Activated naive CD4-positive, alpha-beta T cell (primary cell): ENCODE measurements around the gene NSUN7.

ENCODE experiments used
- DNase-seq, 4 experiments: peaks; one replicate each; lab custom pipeline; 2025; lab: John Stamatoyannopoulos, UW

The NSUN7 gene

GRCh38 chr4:40734497-40734896 is 15.3 kb upstream of the NSUN7 start:
- DNase-seq, result no peak

DNA sequence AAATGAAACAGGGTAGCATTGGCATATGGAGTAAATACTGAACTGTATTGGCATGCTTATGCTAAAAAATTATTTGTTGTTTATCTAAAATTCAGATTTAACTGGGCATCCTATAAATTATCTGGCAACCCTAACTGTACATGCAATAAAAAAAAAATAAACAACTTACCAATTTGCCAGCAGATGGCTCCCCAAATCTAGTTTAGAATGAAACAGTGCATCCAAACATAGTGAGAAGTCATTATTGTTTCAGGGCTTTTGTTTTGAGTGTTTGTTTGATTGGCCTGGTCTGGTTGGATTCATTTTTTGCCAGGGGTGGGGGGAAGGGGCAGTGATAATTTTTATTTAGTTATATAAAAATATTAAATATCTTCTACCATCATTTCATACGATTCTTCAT is 12.8 kb upstream of the NSUN7 start:
- DNase-seq, result no peak

- DNase-seq, result no peak
Measured at GRCh38 chr4:40737879-40738278, 11.9 kb upstream of the NSUN7 start.

DNA sequence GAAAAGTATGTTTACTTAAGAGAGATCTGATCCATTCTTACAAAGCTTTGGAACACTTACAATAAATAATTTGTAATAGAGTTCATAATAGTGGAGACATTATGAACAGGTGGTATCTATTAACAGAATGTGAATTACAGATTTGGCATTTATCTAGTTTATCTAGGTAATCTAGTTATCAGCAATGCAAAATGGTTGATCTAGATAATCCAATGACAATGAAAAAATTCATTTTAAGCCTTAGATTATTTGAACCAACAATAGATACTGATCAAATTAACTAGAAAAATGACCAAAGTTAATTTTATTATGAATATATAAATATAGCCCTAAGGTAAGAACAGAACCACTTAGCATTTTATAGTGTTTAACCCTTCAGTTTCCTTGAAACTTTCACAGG is 10.4 kb upstream of the NSUN7 start:
- DNase-seq, result no peak

DNA sequence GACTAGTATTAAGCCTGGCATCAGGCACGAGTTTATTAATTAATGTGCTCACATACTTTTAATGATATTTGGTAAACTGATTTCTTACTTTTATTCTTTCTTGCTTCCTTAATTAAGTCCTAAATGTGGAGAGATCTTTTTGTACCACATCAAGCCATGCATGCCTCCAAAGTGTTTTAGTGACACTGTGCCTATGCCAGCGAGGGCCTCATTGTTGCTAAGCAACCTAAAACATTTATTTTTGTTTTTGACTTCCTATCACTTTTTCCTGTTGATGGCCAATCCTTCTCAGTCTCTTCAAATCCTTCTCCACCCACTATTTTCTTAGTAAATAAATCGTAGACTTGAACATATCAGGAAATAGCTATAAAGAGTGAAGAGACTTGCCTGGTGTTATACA is 5.5 kb upstream of the NSUN7 start:
- no peak for DNase-seq

GRCh38 chr4:40745285-40745984 is 4.3 kb upstream of the NSUN7 start:
- no peak for DNase-seq

DNA sequence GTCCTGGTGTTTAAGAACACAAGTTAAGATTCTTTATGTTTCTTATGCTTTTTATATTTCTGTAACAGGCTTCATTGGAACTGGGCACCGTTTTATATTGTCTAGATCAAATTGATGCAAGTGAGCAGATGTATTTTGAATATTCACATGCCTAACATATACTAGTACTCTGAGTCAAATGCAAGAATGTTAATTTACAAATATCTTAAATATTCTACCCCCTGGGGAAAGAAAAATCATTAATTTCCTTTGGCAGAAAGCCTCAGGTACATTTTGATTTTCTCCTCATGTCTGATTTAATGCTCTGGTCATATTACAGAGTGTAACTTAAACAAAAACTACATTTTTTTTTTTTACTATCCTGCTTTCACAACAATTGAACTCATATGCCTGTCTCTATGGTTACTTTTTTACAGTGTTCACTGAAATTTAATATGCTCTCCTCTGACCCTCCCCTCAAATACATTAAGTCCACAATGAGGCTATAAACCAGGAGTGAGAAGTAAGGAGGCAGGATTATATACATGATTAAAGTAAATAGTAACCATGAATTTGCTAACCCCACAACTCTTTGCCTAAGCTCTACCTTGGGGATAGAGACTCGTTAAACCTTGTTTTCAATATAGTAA is 2.4 kb upstream of the NSUN7 start:
- DNase-seq, result no peak

DNA sequence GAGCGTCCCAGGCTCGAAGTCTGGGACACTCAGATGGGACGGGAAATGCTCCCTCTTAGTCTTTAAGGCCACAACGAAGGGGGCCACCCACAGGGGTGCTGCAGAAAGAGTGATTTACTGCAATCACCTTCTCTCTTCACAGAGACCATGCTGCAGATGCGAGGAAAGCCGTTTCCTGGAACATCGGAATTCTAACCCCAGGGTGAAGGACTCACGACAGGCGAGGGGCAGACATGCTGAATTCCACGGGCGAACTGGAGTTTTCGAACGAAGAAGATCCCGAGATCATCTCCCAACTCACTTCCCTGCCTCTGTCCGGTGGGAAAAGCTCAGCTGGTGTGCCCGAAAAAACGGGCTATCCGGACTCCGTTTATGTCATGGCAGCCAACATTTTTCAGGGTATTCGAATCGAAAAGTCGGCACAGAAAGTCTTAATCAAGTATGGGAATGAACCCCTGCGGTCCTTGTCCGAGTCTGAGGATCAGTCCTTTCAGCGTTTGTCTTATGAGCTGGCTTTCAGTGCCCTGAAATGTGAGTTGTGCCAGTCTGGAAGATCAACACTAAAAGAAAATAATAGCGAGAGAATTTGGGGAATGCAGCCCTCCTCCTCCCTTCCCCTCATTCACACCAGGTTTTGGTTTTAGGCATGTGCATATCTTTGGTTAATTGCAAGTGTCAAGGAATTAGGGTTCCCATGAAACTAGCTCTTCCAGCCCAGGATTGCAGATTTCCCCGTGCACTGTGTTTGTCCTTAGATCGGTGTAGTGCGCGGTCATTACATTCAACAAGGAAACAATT is 905 bp downstream of the NSUN7 start:
- DNase-seq, result no peak

DNA sequence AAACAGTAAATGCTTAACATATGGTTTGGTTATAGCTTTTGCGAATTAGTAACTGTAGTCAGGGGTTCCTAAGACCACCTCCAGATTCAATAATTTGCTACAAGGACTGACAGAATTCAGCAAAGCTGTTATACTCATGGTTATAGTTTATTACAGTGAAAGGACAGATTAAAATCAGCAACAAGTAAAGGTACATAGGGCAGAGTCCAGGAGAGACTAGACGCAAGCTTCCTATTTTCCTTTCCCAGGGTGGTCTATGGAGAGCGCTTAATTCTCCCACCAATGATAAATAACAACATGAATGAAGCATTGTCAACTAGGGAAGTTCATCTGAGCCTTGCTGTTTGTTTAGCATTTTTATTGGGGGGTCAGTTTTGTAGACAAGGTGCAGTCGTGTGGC is 5.9 kb downstream of the NSUN7 start:
- no peak for DNase-seq

DNA sequence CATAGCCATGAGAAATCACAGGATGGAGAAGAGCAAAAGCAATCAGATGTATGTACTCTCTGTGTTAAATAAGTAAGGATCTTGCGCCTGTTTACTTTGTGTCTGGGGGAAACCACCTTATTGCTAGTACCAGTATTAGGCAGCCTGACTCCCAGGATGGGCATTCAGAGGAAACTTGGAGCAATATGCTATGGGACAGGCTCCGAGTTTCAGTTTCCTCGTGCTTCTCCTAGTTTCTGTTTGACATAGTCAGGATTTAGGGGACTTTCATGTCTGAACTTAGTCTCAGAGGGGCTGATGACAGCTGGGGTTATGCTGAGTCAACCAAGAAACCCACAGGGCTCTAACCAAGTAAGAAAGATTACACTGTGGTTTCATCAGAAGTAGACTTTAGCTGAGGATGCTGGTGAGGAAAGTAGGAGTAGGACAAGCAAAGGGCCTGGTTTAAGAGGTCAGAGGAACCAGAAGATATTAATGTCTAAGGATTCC is 13.5 kb downstream of the NSUN7 start:
- DNase-seq, result no peak

DNA sequence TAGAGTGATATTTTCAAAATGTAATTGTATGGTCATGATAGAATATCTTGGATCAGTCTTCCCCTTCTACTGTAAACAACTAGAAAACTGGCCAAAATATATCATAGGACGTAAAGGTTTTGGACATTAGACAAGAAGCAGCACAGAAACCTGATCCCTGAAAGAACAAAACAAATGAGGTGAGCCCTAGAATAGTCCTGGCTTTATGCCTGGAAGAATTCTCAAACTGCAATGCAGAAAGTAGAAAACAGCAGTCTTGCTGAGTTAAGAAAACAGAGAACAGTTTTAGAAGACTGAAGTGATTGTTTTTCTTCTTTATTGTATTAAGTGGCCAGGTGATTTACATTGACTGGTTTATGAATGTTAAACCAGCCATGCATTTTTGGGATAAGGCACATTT is 19.5 kb downstream of the NSUN7 start:
- no peak for DNase-seq

DNA sequence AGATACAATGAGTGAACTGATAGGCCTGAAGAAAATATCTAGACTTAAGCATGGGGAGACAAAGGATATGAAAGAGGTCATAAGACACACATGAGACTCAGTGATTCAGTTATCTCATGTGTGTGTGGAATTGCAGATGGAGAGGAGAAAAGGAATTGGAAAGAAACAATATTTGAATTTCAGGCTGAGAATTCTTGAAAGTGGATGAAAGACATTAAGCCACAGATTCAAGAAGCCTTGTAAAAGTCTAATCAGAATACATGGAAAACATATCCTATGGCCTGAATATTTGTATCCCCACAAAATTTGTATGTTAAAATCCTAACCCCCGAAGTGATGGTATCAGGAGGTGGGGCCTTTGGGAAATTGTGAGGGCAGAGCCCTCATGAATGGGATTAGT is 28.3 kb downstream of the NSUN7 start:
- DNase-seq, result no peak

GRCh38 chr4:40782876-40783275 is 33.1 kb downstream of the NSUN7 start:
- no peak for DNase-seq

GRCh38 chr4:40785727-40786126 is 36.0 kb downstream of the NSUN7 start:
- no peak for DNase-seq

DNA sequence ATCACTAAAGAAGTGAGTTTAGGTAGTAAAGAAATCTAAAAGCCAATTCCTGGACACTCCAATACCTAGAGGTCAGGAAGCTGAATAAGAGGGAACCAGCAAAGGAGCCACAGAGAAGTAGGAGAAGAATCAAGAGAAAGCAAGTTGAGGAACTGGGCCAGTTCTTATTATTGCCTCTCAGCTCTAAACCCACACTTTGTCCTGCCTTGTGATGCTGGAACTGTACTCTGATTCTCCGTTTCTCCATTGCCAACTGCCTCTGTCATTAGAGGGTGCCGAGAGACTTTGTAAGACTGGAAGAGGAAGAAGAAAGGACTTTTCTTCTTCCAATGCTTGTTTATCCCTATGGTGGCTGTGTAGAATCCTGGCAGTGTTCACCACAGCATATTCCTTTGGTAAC is 38.6 kb downstream of the NSUN7 start:
- no peak for DNase-seq

GRCh38 chr4:40789031-40789430 is 39.3 kb downstream of the NSUN7 start:
- no peak for DNase-seq

DNA sequence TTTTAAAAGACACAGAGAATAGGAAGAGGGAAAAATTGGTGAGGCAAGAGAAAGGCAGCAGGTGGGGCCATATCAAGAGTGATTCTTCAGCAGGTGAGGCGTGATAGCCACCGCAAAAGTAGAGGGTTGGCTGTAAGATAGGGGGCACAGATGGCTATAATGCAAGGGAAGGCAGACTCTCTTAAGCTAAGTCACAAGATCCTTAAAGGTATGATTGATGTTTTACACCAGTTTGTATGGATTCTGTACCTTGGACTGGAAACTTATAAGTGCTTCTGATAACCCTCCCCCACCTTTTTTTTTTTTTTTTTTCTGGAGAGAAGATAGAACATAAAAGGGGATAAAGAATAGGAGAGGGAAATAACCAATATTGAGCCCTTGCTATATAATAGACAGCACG is 40.0 kb downstream of the NSUN7 start:
- no peak for DNase-seq

GRCh38 chr4:40800064-40800463 is 50.3 kb downstream of the NSUN7 start:
- no peak for DNase-seq

- DNase-seq, result no peak
Measured at GRCh38 chr4:40804598-40804997, 54.8 kb downstream of the NSUN7 start.

DNA sequence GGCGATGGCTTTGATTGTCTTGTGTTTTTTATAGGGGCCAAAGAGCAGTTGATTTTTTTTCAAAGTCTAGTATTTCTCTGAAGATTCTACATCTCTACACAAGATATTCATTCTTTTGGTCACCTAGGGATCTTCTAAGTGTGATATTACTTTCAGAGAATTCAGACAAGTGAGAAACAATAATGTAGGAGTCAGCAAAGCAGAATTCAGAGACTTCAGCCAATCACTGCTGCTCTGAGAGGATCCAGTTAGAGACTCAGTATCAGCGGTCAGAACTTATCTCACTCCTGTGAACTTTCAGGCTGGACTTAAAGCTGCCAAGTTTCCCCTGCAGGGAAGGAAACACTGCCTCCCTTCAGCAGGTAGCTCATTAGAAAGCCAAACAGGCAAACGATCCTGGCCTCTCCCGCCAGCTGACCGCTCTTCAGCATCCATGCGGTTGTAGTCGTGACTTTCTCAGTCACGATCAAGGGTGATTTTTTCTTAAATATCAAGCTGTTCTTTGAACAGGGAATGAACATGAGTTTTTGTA is 59.2 kb downstream of the NSUN7 start:
- no peak for DNase-seq

DNA sequence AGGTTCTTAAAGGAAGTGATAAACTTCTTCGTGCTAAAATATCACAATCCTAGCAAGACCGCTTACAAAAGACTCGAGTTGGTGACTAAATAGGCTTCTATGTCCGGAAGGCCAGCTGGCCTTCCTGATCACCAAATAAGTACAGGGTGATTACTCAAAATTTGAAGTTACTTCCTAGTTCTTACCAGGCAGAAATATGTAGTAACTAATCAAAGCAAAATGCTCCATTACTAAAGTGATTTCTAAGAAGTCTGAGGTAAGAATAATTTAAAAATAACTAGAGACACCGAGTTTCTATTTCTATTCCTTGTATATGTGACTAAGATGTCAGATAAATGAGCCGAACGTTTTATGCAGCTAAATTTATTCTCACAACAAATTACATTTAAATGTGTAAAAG is 62.2 kb downstream of the NSUN7 start:
- DNase-seq, result no peak

DNA sequence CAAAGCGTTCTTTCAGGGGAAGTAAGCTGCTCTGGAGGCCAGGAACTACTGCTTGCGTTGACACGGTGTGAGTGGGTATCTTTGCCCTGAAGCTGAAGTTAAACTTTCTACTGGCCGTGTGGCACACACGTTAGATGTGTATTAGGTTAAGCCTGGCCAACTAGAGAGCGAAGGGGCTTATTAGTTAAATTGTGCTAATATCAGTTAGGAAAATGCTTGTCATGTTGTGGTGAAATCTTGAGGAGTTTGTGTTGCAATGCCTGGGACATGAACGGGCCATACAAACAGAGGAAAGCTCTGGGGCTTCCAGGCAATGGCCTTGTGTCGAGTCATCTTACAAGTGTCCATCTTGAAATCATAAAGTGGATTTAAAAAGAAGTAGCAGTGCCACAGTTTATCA is 62.6 kb downstream of the NSUN7 start:
- no peak for DNase-seq

GRCh38 chr4:40812856-40813255 is 63.1 kb downstream of the NSUN7 start:
- no peak for DNase-seq
